Measurements from ENCODE around the gene FAM219A.

Gene FAM219A, protein sequence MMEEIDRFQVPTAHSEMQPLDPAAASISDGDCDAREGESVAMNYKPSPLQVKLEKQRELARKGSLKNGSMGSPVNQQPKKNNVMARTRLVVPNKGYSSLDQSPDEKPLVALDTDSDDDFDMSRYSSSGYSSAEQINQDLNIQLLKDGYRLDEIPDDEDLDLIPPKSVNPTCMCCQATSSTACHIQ

DNA sequence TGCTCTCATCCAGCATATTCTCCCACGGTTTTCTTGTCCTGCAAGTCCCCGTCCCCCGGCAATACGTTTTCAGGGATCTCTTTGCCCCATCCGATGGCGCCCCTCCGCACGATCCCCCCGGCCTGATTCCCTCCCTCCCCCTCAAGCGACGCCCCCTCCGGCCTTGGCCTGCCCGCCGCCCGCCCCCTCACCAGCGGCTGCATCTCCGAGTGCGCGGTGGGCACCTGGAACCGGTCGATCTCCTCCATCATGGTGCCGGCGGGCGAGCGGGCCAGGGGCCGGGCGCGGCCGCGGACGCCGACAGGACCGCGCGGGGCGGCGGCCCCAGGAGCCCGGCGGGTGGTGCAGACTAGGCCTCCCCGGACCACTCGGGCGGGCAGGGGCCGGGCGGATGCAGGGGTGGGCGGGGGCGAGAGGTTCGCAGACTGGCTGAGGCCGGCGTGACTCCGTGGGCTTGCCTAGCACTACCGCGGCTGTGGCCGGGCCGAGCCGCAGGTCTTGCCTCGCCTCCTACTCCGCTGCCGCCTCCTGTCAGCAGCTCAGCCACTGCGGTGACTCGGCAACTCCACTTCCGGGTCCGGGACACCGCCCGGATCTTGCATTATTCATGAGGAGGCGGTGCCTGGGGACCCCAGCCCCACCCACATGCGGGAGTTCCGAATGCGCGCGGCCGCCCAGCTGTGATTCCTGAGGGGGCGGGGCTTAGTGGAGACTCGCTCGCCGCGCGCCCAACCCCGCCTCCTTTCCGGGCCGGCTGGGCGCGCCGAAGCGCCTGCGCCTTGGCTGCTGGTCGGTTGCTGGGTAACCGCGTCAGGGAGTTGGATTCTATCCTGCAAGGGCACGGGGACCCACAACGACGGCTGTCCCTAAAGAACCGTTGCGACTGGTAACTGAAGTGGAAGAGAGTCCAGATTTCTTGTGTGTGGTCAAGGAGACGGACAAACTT, at the start of gene FAM219A, which contains the start of gene DNAI1:
TSS of gene FAM219A (minus strand) at position 558 of the 946 bp plus-strand sequence. CDS start at position 251, 307 bp downstream.
TSS of gene DNAI1 (plus strand) at position 793 of the 946 bp plus-strand sequence. CDS start 201 bp downstream, outside the sequence.
- peak; percentile 97 for DNase-seq (ENCODE audit: low read depth)
- peak within 1 kb of the TSS; percentile 78 for H3K4me3 ChIP-seq (ENCODE audit: control insufficient read depth, low read depth, low read length)
- TF ChIP-seq, protein P1, sequence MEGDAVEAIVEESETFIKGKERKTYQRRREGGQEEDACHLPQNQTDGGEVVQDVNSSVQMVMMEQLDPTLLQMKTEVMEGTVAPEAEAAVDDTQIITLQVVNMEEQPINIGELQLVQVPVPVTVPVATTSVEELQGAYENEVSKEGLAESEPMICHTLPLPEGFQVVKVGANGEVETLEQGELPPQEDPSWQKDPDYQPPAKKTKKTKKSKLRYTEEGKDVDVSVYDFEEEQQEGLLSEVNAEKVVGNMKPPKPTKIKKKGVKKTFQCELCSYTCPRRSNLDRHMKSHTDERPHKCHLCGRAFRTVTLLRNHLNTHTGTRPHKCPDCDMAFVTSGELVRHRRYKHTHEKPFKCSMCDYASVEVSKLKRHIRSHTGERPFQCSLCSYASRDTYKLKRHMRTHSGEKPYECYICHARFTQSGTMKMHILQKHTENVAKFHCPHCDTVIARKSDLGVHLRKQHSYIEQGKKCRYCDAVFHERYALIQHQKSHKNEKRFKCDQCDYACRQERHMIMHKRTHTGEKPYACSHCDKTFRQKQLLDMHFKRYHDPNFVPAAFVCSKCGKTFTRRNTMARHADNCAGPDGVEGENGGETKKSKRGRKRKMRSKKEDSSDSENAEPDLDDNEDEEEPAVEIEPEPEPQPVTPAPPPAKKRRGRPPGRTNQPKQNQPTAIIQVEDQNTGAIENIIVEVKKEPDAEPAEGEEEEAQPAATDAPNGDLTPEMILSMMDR (conservative IDR thresholded peaks at IDR 0.05; ENCODE audit: control insufficient read depth, insufficient read depth, low read depth, low read length) = no peak

DNA sequence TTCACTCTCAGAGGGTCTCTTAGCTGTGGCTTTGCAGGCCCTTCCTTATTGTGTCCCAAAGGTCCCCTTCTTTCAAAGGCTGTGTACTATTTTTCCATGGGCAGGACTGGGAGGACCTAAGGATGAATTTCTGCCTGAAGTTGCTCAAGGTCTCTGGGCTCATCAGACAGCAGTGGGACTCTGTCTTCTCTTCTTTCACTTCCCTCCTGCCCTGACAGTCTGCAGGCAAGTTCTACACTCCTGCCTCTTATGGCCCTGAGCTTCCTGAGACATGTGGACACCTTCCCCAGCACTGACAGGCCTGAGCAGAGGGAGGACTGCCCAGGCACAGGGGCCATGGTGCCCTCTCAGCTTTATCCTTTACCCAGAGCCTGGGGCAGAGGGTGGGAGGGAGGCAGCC, 49.6 kb upstream of the FAM219A start:
- DNase-seq (ENCODE audit: low read depth) = no peak
- TF ChIP-seq, protein P1 (conservative IDR thresholded peaks at IDR 0.05; ENCODE audit: control insufficient read depth, insufficient read depth, low read depth, low read length) = no peak
- no peak overlapping the region for H3K4me3 ChIP-seq (ENCODE audit: control insufficient read depth, low read depth, low read length)

GRCh38 chr9:34507556-34507955, 49.2 kb upstream of the FAM219A start:
- TF ChIP-seq, protein P1 (conservative IDR thresholded peaks at IDR 0.05; ENCODE audit: control insufficient read depth, insufficient read depth, low read depth, low read length) = no peak
- DNase-seq (ENCODE audit: low read depth) = no peak
- H3K4me3 ChIP-seq (ENCODE audit: control insufficient read depth, low read depth, low read length) = no peak overlapping the region

DNA sequence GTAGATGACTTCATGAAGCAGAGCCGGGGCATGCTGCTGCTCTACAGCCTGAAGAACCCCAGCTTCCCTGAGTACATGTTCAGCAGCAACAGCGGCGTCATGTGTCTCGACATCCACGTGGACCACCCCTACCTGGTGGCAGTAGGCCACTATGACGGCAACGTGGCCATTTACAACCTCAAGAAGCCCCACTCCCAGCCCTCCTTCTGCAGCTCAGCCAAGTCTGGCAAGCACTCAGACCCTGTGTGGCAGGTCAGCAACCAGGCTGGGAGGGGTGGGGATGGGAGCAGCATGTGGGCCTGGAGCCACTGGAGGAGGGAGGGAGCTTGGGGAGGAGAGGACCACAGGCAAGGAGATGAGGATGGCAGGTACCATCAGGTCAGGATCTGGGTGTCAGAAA, 48.3 kb upstream of the FAM219A start:
- no peak for DNase-seq (ENCODE audit: low read depth)
- no peak overlapping the region for H3K4me3 ChIP-seq (ENCODE audit: control insufficient read depth, low read depth, low read length)
- TF ChIP-seq, protein P1 (conservative IDR thresholded peaks at IDR 0.05; ENCODE audit: control insufficient read depth, insufficient read depth, low read depth, low read length) = no peak

GRCh38 chr9:34505370-34506120, 47.2 kb upstream of the FAM219A start:
- TF ChIP-seq, protein P1 (conservative IDR thresholded peaks at IDR 0.05; ENCODE audit: control insufficient read depth, insufficient read depth, low read depth, low read length) = no peak
- H3K4me3 ChIP-seq (ENCODE audit: control insufficient read depth, low read depth, low read length) = no peak overlapping the region
- DNase-seq (ENCODE audit: low read depth) = peak; percentile 9

DNA sequence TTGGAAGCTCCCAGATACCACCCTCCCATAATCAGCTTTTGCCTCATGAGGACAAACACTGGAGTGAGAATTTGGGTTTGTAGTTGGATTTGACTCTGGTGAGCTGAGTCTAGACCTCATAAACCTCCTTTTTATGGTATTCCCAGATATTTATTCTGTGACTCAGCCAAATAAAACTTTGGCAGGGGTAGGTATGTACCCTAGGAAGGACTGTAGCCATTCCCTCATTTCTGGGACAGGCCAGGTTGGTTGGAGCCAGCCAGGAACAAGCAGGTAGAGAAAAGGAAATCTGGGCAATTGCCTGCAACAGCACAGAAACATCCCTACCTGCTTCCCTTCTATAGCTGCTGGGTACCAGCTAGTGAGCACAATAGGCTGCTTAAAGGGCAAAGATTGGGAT, 45.0 kb upstream of the FAM219A start:
- TF ChIP-seq, protein P1 (conservative IDR thresholded peaks at IDR 0.05; ENCODE audit: control insufficient read depth, insufficient read depth, low read depth, low read length) = no peak
- no peak overlapping the region for H3K4me3 ChIP-seq (ENCODE audit: control insufficient read depth, low read depth, low read length)
- DNase-seq (ENCODE audit: low read depth) = no peak

All from fibroblast of mammary gland (primary cell).